Hematopoietic multipotent progenitor cell treated with erythropoietin and hydrocortisone succinate and interleukin-3 and kit ligand, for 15 days (in vitro differentiated cells): Measurements from ENCODE around the gene FUCA2.
"Not testable (repeated sequence)": the region's sequence is repeated elsewhere in the genome, so short reads cannot be mapped to it uniquely, and the experiment has no call there.

Experiments used
- DNase-seq: peaks from one replicate; pipeline ENCODE4 v3.0.0-alpha.2; 2015; ENCODE audit warnings: low spot score

FUCA2 gene

GRCh38 chr6:143535189-143535614 lies 23.7 kb upstream of the FUCA2 start:
- no peak for DNase-seq

GRCh38 chr6:143531720-143532499 lies 20.4 kb upstream of the FUCA2 start:
- no peak for DNase-seq

GRCh38 chr6:143529095-143529494 lies 17.6 kb upstream of the FUCA2 start:
- DNase-seq: no peak

GRCh38 chr6:143528164-143528811 lies 16.8 kb upstream of the FUCA2 start:
- no peak for DNase-seq

GRCh38 chr6:143527677-143528076 lies 16.2 kb upstream of the FUCA2 start:
- DNase-seq: no peak

- no peak for DNase-seq
Measured at GRCh38 chr6:143525356-143525755, 13.8 kb upstream of the FUCA2 start.

- no peak for DNase-seq
Measured at GRCh38 chr6:143522039-143522600, 10.6 kb upstream of the FUCA2 start.

GRCh38 chr6:143517447-143517773 lies 5.9 kb upstream of the FUCA2 start:
- DNase-seq: no peak

GRCh38 chr6:143516690-143517446 lies 5.3 kb upstream of the FUCA2 start:
- DNase-seq: no peak

- DNase-seq: no peak
Measured at GRCh38 chr6:143515766-143516355, 4.3 kb upstream of the FUCA2 start.

- DNase-seq: peak; percentile 8
Measured at GRCh38 chr6:143515061-143515760, 3.7 kb upstream of the FUCA2 start.

GRCh38 chr6:143513410-143513809 lies 1.9 kb upstream of the FUCA2 start:
- peak; percentile 26 for DNase-seq

- not testable (repeated sequence) for DNase-seq
Measured at GRCh38 chr6:143510326-143510725, 1.2 kb downstream of the FUCA2 start.

GRCh38 chr6:143507358-143508145 lies 4.0 kb downstream of the FUCA2 start:
- no peak for DNase-seq

GRCh38 chr6:143506620-143507019 lies 4.9 kb downstream of the FUCA2 start:
- no peak for DNase-seq

- DNase-seq: no peak
Measured at GRCh38 chr6:143506199-143506598, 5.3 kb downstream of the FUCA2 start.

GRCh38 chr6:143505537-143505936 lies 6.0 kb downstream of the FUCA2 start:
- DNase-seq: no peak

GRCh38 chr6:143505111-143505510 lies 6.4 kb downstream of the FUCA2 start:
- no peak for DNase-seq

GRCh38 chr6:143504369-143504768 lies 7.2 kb downstream of the FUCA2 start:
- DNase-seq: no peak

- no peak for DNase-seq
Measured at GRCh38 chr6:143501851-143502250, 9.7 kb downstream of the FUCA2 start.

- DNase-seq: no peak
Measured at GRCh38 chr6:143498428-143498827, 13.1 kb downstream of the FUCA2 start.
